ENCODE measurements around the gene PRKCA. TPM values are rescaled to one million over a fixed set of nuclear protein-coding genes. Genes with fewer than 3 reads are reported as not detected.
"Not testable (repeated sequence)": the region's sequence is repeated elsewhere in the genome, so short reads cannot be mapped to it uniquely, and the experiment has no call there.

PRKCA gene
- total and polyA plus RNA-seq, 10 of the 15 experiments (the other 5 are each of a cell fraction or from before 2014, with no cell fraction given) = 0.11 to 14.6 (median 0.72) TPM

- TF ChIP-seq JUND (IDR thresholded peaks at IDR 0.05; ENCODE audit: low read depth, low read length) = no peak
These were observed 56.9 kb downstream of the PRKCA start (continued) for GRCh38 chr17:66359351-66359750.

GRCh38 chr17:66360961-66361565 is 58.6 kb downstream of the PRKCA start:
- WGBS (ENCODE audit: insufficient coverage, insufficient replicate concordance, low lambda C conversion rate, missing lambda C conversion rate) = 51% methylated on average over 12 of the region's 12 CpGs
- H2AFZ ChIP-seq (ENCODE audit: control insufficient read depth, low read depth, low read length); BruUV-seq (replicated peaks); H3K27me3 ChIP-seq (replicated peaks in 1 of 2; ENCODE audit: control insufficient read depth in 2 of 2, insufficient read depth in 2 of 2, low read length in 1 of 2); DNase-seq (ENCODE audit: low read depth, low spot score); H3K4me3 ChIP-seq; ATAC-seq; H3K4me2 ChIP-seq (ENCODE audit: control insufficient read depth, insufficient read depth); H4K20me1 ChIP-seq (ENCODE audit: control insufficient read depth, insufficient read depth); in situ Hi-C loops (cut with MboI); RAD21 ChIA-PET (ENCODE audit: unreplicated experiment); H3K4me1 ChIP-seq (ENCODE audit: control insufficient read depth, insufficient read depth, low read length); SMC1A ChIA-PET (ENCODE audit: uncharacterized antibody, unreplicated experiment); H3K36me3 ChIP-seq (ENCODE audit: control insufficient read depth in 2 of 2, insufficient read depth in 2 of 2, low read length in 1 of 2); FAIRE-seq; intact Hi-C loops (cut with micrococcal nuclease; ENCODE audit: unreplicated experiment); H3K79me2 ChIP-seq (ENCODE audit: control insufficient read depth, insufficient read depth, low read length); H3K27ac ChIP-seq (ENCODE audit: control insufficient read depth, insufficient read depth); H3K9me3 ChIP-seq (replicated peaks; ENCODE audit: control insufficient read depth, insufficient read depth, low read length); H3K9ac ChIP-seq (ENCODE audit: control insufficient read depth, insufficient read depth, low read length): not testable (repeated sequence)
- CTCF ChIA-PET = interaction anchor here (1.2 kb wide), 1 partner anchor 105 kb away, joined by 3 read pairs; no protein-coding TSS in a partner anchor
- POLR2A ChIA-PET = interaction anchor here (0.7 kb wide), 1 partner anchor 26 kb away, joined by 3 read pairs; no protein-coding TSS in a partner anchor

- ChIA-PET RAD21 (ENCODE audit: unreplicated experiment) (no interaction called here), POLR2A (no interaction called here), SMC1A (ENCODE audit: uncharacterized antibody, unreplicated experiment) (no interaction called here), CTCF (no interaction called here)
- 4% methylated on average over 10 of the region's 10 CpGs for WGBS (ENCODE audit: insufficient coverage, insufficient replicate concordance, low lambda C conversion rate, missing lambda C conversion rate)
- H2AFZ ChIP-seq (ENCODE audit: control insufficient read depth, low read depth, low read length) = no peak overlapping the region
- no peaks in the 10 kb centered on the region for H3K9me3 ChIP-seq (replicated peaks; ENCODE audit: control insufficient read depth, insufficient read depth, low read length)
- peak; percentile 53 for TF ChIP-seq IKZF1 (conservative IDR thresholded peaks at IDR 0.05)
- peak; percentile 34 for TF ChIP-seq PBX3 (IDR thresholded peaks at IDR 0.05; ENCODE audit: insufficient replicate concordance, low read depth, low read length)
- no peak for TF ChIP-seq RFX5 (IDR thresholded peaks at IDR 0.05; ENCODE audit: low read depth, low read length)
- TF ChIP-seq BHLHE40 (IDR thresholded peaks at IDR 0.05; ENCODE audit: borderline replicate concordance in 1 of 2, low read depth in 2 of 2, low read length in 1 of 2) = peak in 1 of 2 experiments; percentile 19; a peak in 1 of 4 replicates
- peak; percentile 63 for TF ChIP-seq IKZF2 (IDR thresholded peaks at IDR 0.05)
- peak; percentile 78 for TF ChIP-seq PKNOX1 (IDR thresholded peaks at IDR 0.05)
- TF ChIP-seq GATAD2B (conservative IDR thresholded peaks at IDR 0.05; ENCODE audit: low read depth) = no peak
- no peak overlapping the region for H3K4me2 ChIP-seq (ENCODE audit: control insufficient read depth, insufficient read depth)
- H3K79me2 ChIP-seq (ENCODE audit: control insufficient read depth, insufficient read depth, low read length) = no peaks in the 10 kb centered on the region
- no peak overlapping the region for H3K27ac ChIP-seq (ENCODE audit: control insufficient read depth, insufficient read depth)
- DNase-seq (ENCODE audit: low read depth, low spot score) (no peak), FAIRE-seq (no peak), ATAC-seq (peak; percentile 86)
- no TSS peak for BruUV-seq (replicated peaks)
- in situ Hi-C loops (cut with MboI) (no loop called here), intact Hi-C loops (cut with micrococcal nuclease; ENCODE audit: unreplicated experiment) (no loop called here)
- no peaks in the 10 kb centered on the region; the same call in 1 of the 2 replicates for H3K4me1 ChIP-seq (ENCODE audit: control insufficient read depth, insufficient read depth, low read length)
- no peaks in the 10 kb centered on the region for H3K27me3 ChIP-seq (replicated peaks in 1 of 2; ENCODE audit: control insufficient read depth in 2 of 2, insufficient read depth in 2 of 2, low read length in 1 of 2)
- no peak overlapping the region for H3K4me3 ChIP-seq
- no peaks in the 10 kb centered on the region for H4K20me1 ChIP-seq (ENCODE audit: control insufficient read depth, insufficient read depth)
- H3K36me3 ChIP-seq (ENCODE audit: control insufficient read depth in 2 of 2, insufficient read depth in 2 of 2, low read length in 1 of 2) = no peaks in the 10 kb centered on the region
- no peak overlapping the region for H3K9ac ChIP-seq (ENCODE audit: control insufficient read depth, insufficient read depth, low read length)
These were observed 62.1 kb downstream of the PRKCA start for GRCh38 chr17:66364508-66364907.

Data from GM12878 (cell line).